ENCODE measurements around the gene NID1. TPM values are rescaled to one million over a fixed set of nuclear protein-coding genes. Genes with fewer than 3 reads are reported as not detected.

The NID1 gene
- total and polyA plus RNA-seq, 12 donors: 26.0 to 216 (median 82.5) TPM

- TF ChIP-seq POLR2A (IDR thresholded peaks at IDR 0.05): peak in 1 of 2 donors; percentile 50
- TF ChIP-seq, protein P1, sequence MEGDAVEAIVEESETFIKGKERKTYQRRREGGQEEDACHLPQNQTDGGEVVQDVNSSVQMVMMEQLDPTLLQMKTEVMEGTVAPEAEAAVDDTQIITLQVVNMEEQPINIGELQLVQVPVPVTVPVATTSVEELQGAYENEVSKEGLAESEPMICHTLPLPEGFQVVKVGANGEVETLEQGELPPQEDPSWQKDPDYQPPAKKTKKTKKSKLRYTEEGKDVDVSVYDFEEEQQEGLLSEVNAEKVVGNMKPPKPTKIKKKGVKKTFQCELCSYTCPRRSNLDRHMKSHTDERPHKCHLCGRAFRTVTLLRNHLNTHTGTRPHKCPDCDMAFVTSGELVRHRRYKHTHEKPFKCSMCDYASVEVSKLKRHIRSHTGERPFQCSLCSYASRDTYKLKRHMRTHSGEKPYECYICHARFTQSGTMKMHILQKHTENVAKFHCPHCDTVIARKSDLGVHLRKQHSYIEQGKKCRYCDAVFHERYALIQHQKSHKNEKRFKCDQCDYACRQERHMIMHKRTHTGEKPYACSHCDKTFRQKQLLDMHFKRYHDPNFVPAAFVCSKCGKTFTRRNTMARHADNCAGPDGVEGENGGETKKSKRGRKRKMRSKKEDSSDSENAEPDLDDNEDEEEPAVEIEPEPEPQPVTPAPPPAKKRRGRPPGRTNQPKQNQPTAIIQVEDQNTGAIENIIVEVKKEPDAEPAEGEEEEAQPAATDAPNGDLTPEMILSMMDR (IDR thresholded peaks at IDR 0.05): no peak
- no peak overlapping the region for H3K4me3 ChIP-seq
- 24 to 34% (median 31%) methylated on average over 8 of the region's 8 CpGs for WGBS, 4 donors
- H3K36me3 ChIP-seq (replicated peaks in 1 of 2): no peaks in the 10 kb centered on the region
- H3K27me3 ChIP-seq: no peaks in the 10 kb centered on the region
- intact Hi-C loops (cut with DNase I): no loop called here
- H3K9me3 ChIP-seq (replicated peaks in 1 of 3): no peaks in the 10 kb centered on the region
- H3K4me1 ChIP-seq (replicated peaks in 1 of 2): peaks cover 5 to 17% of the 10 kb centered on the region in 2 donors
- H3K27ac ChIP-seq: peak overlapping the region in 4 of 5 donors; percentile 62 to 84 (median 74)
- peak in 6 of 7 donors; percentile 53 to 74 (median 69) for DNase-seq
Observed at GRCh38 chr1:236083650-236084385, 18.9 kb upstream of the NID1 start.

GRCh38 chr1:236082526-236082925 lies 17.6 kb upstream of the NID1 start:
- intact Hi-C loops (cut with DNase I): no loop called here
- Histone ChIP-seq H3K27me3 (no peaks in the 10 kb centered on the region), H3K9me3 (replicated peaks in 1 of 3) (no peaks in the 10 kb centered on the region), H3K4me1 (replicated peaks in 1 of 2) (peaks cover 5 to 17% of the 10 kb centered on the region in 2 donors), H3K4me3 (no peak overlapping the region), H3K36me3 (replicated peaks in 1 of 2) (no peaks in the 10 kb centered on the region), H3K27ac (no peak overlapping the region)
- no peak for DNase-seq
- 94 to 98% (median 97%) methylated on average over 4 of the region's 4 CpGs for WGBS, 4 donors
- TF ChIP-seq, protein P1 (IDR thresholded peaks at IDR 0.05): no peak
- no peak for TF ChIP-seq POLR2A (IDR thresholded peaks at IDR 0.05)

GRCh38 chr1:236081546-236082227 lies 16.8 kb upstream of the NID1 start:
- no peaks in the 10 kb centered on the region for H3K36me3 ChIP-seq (replicated peaks in 1 of 2)
- no peaks in the 10 kb centered on the region for H3K9me3 ChIP-seq (replicated peaks in 1 of 3)
- no peak for TF ChIP-seq POLR2A (IDR thresholded peaks at IDR 0.05)
- TF ChIP-seq, protein P1 (IDR thresholded peaks at IDR 0.05): no peak
- peaks cover 5 to 17% of the 10 kb centered on the region in 2 donors for H3K4me1 ChIP-seq (replicated peaks in 1 of 2)
- DNase-seq: no peak
- no peak overlapping the region for H3K27ac ChIP-seq
- no peaks in the 10 kb centered on the region for H3K27me3 ChIP-seq
- H3K4me3 ChIP-seq: no peak overlapping the region
- intact Hi-C loops (cut with DNase I): no loop called here
- 93 to 96% (median 94%) methylated on average over 7 to 10 of the region's 10 CpGs for WGBS, 4 donors

GRCh38 chr1:236079703-236080102 lies 14.8 kb upstream of the NID1 start:
- no peak for DNase-seq
- Histone ChIP-seq H3K4me1 (replicated peaks in 1 of 2) (peaks cover 5 to 15% of the 10 kb centered on the region in 2 donors), H3K4me3 (no peak overlapping the region), H3K27me3 (no peaks in the 10 kb centered on the region), H3K36me3 (replicated peaks in 1 of 2) (no peaks in the 10 kb centered on the region), H3K27ac (no peak overlapping the region), H3K9me3 (replicated peaks in 1 of 3) (no peaks in the 10 kb centered on the region)
- 92 to 98% (median 96%) methylated on average over 5 of the region's 5 CpGs for WGBS, 4 donors
- intact Hi-C loops (cut with DNase I): no loop called here
- no peak for TF ChIP-seq POLR2A (IDR thresholded peaks at IDR 0.05)
- TF ChIP-seq, protein P1 (IDR thresholded peaks at IDR 0.05): no peak
